Heart right ventricle (tissue), 16 donors: ENCODE data around the gene GFI1B. TPM values are rescaled to one million over a fixed set of nuclear protein-coding genes. Genes with fewer than 3 reads are reported as not detected.

ENCODE experiments used
- ATAC-seq, 8 donors: fragments of 200-7000 bp; cut with Tn5 transposase; one replicate each; pipeline ENCODE4 v1.9.1; 2020; ENCODE audit warnings: mild to moderate bottlenecking in 8 of 8, moderate library complexity in 8 of 8, moderate number of reproducible peaks in 1 of 8
- DNase-seq, 2 donors: peaks; one replicate each; pipeline ENCODE4 v3.0.0-alpha.2; 2020
- H3K27ac ChIP-seq, 10 donors: fragments of 200-600 bp; sonication (generic) in 2 of 10; one replicate each; pipeline versions ENCODE4 v1.5.0 to v1.8.0; 2020 to 2022; ENCODE audit warnings: mild to moderate bottlenecking in 3 of 10
- H3K27me3 ChIP-seq, 7 donors: fragments of 200-600 bp; one replicate each; pipeline ENCODE4 v1.8.0; 2021 to 2022; ENCODE audit warnings: mild to moderate bottlenecking in 2 of 7
- H3K36me3 ChIP-seq, 9 donors: fragments of 200-600 bp; sonication (generic) in 1 of 9; one replicate each; pipeline versions ENCODE4 v1.5.0 to v1.8.0; 2020 to 2022; ENCODE audit warnings: mild to moderate bottlenecking in 2 of 9
- H3K4me1 ChIP-seq, 9 donors: fragments of 200-600 bp; sonication (generic) in 1 of 9; one replicate each; pipeline versions ENCODE4 v1.5.0 to v1.8.0; 2020 to 2022; ENCODE audit warnings: mild to moderate bottlenecking in 4 of 9
- H3K4me3 ChIP-seq, 10 donors: fragments of 200-600 bp; sonication (generic) in 2 of 10; one replicate each; pipeline versions ENCODE4 v1.5.0 to v1.8.0; 2020 to 2022; ENCODE audit warnings: mild to moderate bottlenecking in 7 of 10, moderate library complexity in 2 of 10
- H3K9me3 ChIP-seq, 11 donors: fragments of 200-600 bp in 10 of 11; sonication (generic) in 2 of 11; one replicate each; pipeline versions ENCODE4 v1.5.0 to v1.8.0; 2013 to 2022; ENCODE audit warnings: mild to moderate bottlenecking in 2 of 11, control low read depth in 1 of 11, moderate library complexity in 1 of 11
- CTCF ChIP-seq, 9 donors: fragments of 200-600 bp; sonication (generic) in 2 of 9; IDR thresholded peaks; one replicate each; pipeline versions ENCODE4 v1.5.0 to v1.8.0; 2021 to 2022; ENCODE audit warnings: antibody characterized with exemption in 9 of 9, mild to moderate bottlenecking in 5 of 9, moderate library complexity in 1 of 9
- WGBS, 2 donors: extraction: QIAGEN DNeasy Blood & Tissue Kit; methylation state at CpG; one replicate each; pipeline ENCODE4 v1.1.7; 2013; ENCODE audit warnings: inconsistent platforms in 1 of 2; 5-methylcytosine and 5-hydroxymethylcytosine counted together
- intact Hi-C, 10 donors: fragments of 100-400 bp; cut with DNase I; formaldehyde crosslinking; loops; one replicate each; pipeline versions ENCODE4 v1.11.1 to v1.14.2; 2022
- polyA plus RNA-seq, 2 donors: library from polyadenylated mRNA; stranded (reverse); fragments of 200-250 nt; gene quantifications; one replicate each; pipeline ENCODE4 v1.2.3, GENCODE V29; 2013
- total RNA-seq, 10 donors: library from RNA; stranded (reverse); fragmentation: NEBNext Ultra II Directional in 3 of 10; extraction: Animal tissue kit (Norgen Biotek cat#: 25700) in 3 of 10; gene quantifications; one replicate each; pipeline versions ENCODE4 v1.2.1 to v1.2.4, GENCODE V29; 2021 to 2023
- donor health status: Arrhythmogenic right ventricular cardiomyopathy.
- donor health status: ischemic (EF 13 %, LVEDD 7.1; RV severe dilation, severe dysfunction).
- donor health status: healthy with polysubstance abuse.
- donor health status: DM: no; HTN: yes; CAD: no.
- donor health status: DM: no; HTN: no; CAD: no.
- donor health status: ischemic (EF 25% LVEDD 6.9; RV normal size, moderate dysfunction).
- donor health status: ischemic (EF 25% LVEDD 5.7; RV mildly dilated, moderate dysfunction).
- donor health status: healthy.
- donor health status: DM: yes; HTN: yes; CAD: no.
- donor health status: Ischemic cardiomyopathy.
- donor health status: ischemic (EF 35%, LVEDD 5.7; RV mildly dilated, moderate dysfunction).
- donor health status: nonischemic (EF 11% LVEDD 7.7; RV severe dilation, severe dysfunction).
- donor health status: DM: yes; HTN: yes; CAD: no.
- donor health status: PGD.
- donor health status: ischemic (EF 29% LVEDD 5.4; RV normal size, mild dysfunction).
- donor health status: nonischemic (EF 23%, LVEDD 6.1; RV moderate dilation, normal function).

Gene GFI1B
- total and polyA plus RNA-seq, 12 donors, result 0.06 to 0.49 (median 0.24) TPM; not detected in 4

- DNase-seq, result no peak
- Histone ChIP-seq H3K27ac (no peak overlapping the region), H3K9me3 (no peaks in the 10 kb centered on the region), H3K4me1 (peaks cover 2 to 27% (median 18%) of the 10 kb centered on the region in 9 donors), H3K27me3 (no peaks in the 10 kb centered on the region), H3K36me3 (no peaks in the 10 kb centered on the region), H3K4me3 (no peak overlapping the region)
- intact Hi-C loops, result loop anchor here in 1 of 10 donors (10.0 kb wide), 1 partner anchor 458 kb away; no protein-coding TSS in a partner anchor
- WGBS, 2 donors, result 45 to 56% methylated on average over 3 of the region's 3 CpGs
- ATAC-seq, result no peak
- TF ChIP-seq CTCF (IDR thresholded peaks at IDR 0.05), result no peak
Measured at GRCh38 chr9:133026426-133026825, 47.9 kb downstream of the GFI1B start.

GRCh38 chr9:133027134-133027533 lies 48.6 kb downstream of the GFI1B start:
- TF ChIP-seq CTCF (IDR thresholded peaks at IDR 0.05), result no peak
- intact Hi-C loops, result loop anchor here in 1 of 10 donors (10.0 kb wide), 1 partner anchor 458 kb away; no protein-coding TSS in a partner anchor

GRCh38 chr9:133028221-133028620 lies 49.7 kb downstream of the GFI1B start:
- no peak for DNase-seq
- H3K4me1 ChIP-seq, result peaks cover 9 to 34% (median 26%) of the 10 kb centered on the region in 9 donors
- 73 to 78% methylated on average over 3 of the region's 3 CpGs for WGBS, 2 donors
- H3K4me3 ChIP-seq, result no peak overlapping the region
- H3K27ac ChIP-seq, result no peak overlapping the region
- no peak for ATAC-seq
- no peaks in the 10 kb centered on the region for H3K9me3 ChIP-seq
- H3K27me3 ChIP-seq, result no peaks in the 10 kb centered on the region
- no peak for TF ChIP-seq CTCF (IDR thresholded peaks at IDR 0.05)
- intact Hi-C loops, result loop anchor here in 1 of 10 donors (10.0 kb wide), 1 partner anchor 457 kb away; no protein-coding TSS in a partner anchor
- peaks cover 0 to 5% (median 0%) of the 10 kb centered on the region in 9 donors for H3K36me3 ChIP-seq

More at GRCh38 chr9:133027134-133027533, 48.6 kb downstream of the GFI1B start:
- Histone ChIP-seq H3K9me3 (no peaks in the 10 kb centered on the region), H3K4me1 (peaks cover 7 to 33% (median 24%) of the 10 kb centered on the region in 9 donors), H3K27ac (no peak overlapping the region), H3K27me3 (no peaks in the 10 kb centered on the region), H3K36me3 (no peaks in the 10 kb centered on the region), H3K4me3 (no peak overlapping the region)
- WGBS, 2 donors, result 37 to 60% methylated on average over 5 of the region's 5 CpGs
- DNase-seq (no peak), ATAC-seq (no peak)

- peak overlapping the region in 9 of 10 donors; percentile 78 to 96 (median 90) for H3K27ac ChIP-seq
- TF ChIP-seq CTCF (IDR thresholded peaks at IDR 0.05), result no peak
- ATAC-seq (peak in 6 of 8 donors; percentile 0 to 35 (median 6)), DNase-seq (peak in 1 of 2 donors; percentile 21)
- H3K9me3 ChIP-seq, result no peaks in the 10 kb centered on the region
- peaks cover 9 to 41% (median 29%) of the 10 kb centered on the region in 9 donors for H3K4me1 ChIP-seq
- intact Hi-C loops, result loop anchor here in 4 of 10 donors (2.0 to 10.0 kb wide), 5 partner anchors 115 to 455 kb away; partner anchors contain the start of gene SURF6 (in 1 of the 4)
- no peaks in the 10 kb centered on the region for H3K27me3 ChIP-seq
- peaks cover 0 to 11% (median 0%) of the 10 kb centered on the region in 9 donors for H3K36me3 ChIP-seq
- 0% methylated on average over 28 of the region's 28 CpGs for WGBS, 2 donors
- H3K4me3 ChIP-seq, result peak overlapping the region; percentile 67 to 99 (median 82)
Measured at GRCh38 chr9:133029994-133030316, 51.5 kb downstream of the GFI1B start.
